WTC11 (cell line): ENCODE data around the gene INCA1.

Experiments
- CTCF ChIP-seq: fragments of 200-600 bp; IDR thresholded peaks from 2 replicates; pipeline ENCODE4 v1.8.0; 2022; ENCODE audit warnings: antibody characterized with exemption
- MLX ChIP-seq: sonication (generic); formaldehyde crosslinking; IDR thresholded peaks from 2 replicates; pipeline ENCODE4 v1.8.1; 2023; ENCODE audit warnings: mild to moderate bottlenecking, missing genetic modification reagents, moderate library complexity
- NR2C2 ChIP-seq: sonication (generic); formaldehyde crosslinking; IDR thresholded peaks from 2 replicates; pipeline ENCODE4 v1.8.0; 2022; ENCODE audit warnings: mild to moderate bottlenecking, missing genetic modification reagents
- NR3C1 ChIP-seq: sonication (generic); formaldehyde crosslinking; conservative IDR thresholded peaks from 2 replicates; pipeline ENCODE4 v1.8.1; 2023; ENCODE audit warnings: low read depth, mild to moderate bottlenecking, missing genetic modification reagents
- TF ChIP-seq, protein P1 (sequence below): fragments of 250-450 bp; sonication (Bioruptor Pico); conservative IDR thresholded peaks from 2 replicates; pipeline ENCODE4 v1.9.0; 2021; ENCODE audit warnings: mild to moderate bottlenecking
- TF ChIP-seq, protein P2 (sequence below): sonication (generic); formaldehyde crosslinking; IDR thresholded peaks from 2 replicates; pipeline ENCODE4 v1.8.1; 2022; ENCODE audit warnings: mild to moderate bottlenecking, missing genetic modification reagents, moderate library complexity, borderline replicate concordance

- TF ChIP-seq, protein P1, sequence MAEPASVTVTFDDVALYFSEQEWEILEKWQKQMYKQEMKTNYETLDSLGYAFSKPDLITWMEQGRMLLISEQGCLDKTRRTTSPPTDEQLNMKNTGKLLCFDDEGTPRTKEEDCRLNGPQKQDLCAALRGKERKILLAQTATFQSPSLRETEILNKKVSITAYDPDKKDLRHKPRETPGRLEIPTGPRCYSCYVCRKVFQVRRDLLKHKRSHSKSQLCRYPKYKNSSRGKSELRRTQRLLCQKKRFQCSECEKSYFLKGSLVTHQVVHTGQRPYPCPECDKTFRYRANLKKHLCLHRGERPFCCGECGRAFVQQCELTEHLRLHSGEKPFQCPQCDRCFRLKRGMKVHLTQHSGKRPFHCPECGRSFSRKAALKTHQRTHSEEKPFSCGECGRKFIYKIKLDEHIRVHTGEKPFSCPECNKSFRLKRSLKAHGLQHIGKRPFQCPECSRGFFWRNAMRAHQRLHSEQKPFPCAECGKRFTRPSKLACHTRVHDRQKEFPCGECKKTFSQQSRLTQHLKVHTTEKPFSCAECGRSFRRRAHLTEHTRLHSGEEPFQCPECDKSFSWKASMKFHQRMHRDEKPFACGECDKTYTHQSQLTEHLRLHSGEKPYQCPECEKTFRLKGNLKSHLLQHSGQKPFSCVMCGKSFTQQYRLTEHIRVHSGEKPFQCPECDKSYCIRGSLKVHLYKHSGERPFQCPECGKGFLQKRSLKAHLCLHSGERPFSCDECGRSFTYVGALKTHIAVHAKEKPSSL (CRISPR knock-in tag), result no peak
- TF ChIP-seq MLX (no peak), CTCF (no peak), NR3C1 (no peak), NR2C2 (CRISPR knock-in tag) (no peak)
- TF ChIP-seq, protein P2, sequence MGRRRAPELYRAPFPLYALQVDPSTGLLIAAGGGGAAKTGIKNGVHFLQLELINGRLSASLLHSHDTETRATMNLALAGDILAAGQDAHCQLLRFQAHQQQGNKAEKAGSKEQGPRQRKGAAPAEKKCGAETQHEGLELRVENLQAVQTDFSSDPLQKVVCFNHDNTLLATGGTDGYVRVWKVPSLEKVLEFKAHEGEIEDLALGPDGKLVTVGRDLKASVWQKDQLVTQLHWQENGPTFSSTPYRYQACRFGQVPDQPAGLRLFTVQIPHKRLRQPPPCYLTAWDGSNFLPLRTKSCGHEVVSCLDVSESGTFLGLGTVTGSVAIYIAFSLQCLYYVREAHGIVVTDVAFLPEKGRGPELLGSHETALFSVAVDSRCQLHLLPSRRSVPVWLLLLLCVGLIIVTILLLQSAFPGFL (CRISPR knock-in tag), result no peak
Measured at GRCh38 chr17:5002121-5002788, 4.9 kb upstream of the INCA1 start.
